SKM-1 treated with dmso at 0.1 percent for 144 hours (cell line): ENCODE results near the gene KRT6C.

Experiments used
- DNase-seq: peaks from one replicate; lab custom pipeline; 2025; ENCODE audit not compliant: unreplicated experiment; lab: John Stamatoyannopoulos, UW

KRT6C gene

DNA sequence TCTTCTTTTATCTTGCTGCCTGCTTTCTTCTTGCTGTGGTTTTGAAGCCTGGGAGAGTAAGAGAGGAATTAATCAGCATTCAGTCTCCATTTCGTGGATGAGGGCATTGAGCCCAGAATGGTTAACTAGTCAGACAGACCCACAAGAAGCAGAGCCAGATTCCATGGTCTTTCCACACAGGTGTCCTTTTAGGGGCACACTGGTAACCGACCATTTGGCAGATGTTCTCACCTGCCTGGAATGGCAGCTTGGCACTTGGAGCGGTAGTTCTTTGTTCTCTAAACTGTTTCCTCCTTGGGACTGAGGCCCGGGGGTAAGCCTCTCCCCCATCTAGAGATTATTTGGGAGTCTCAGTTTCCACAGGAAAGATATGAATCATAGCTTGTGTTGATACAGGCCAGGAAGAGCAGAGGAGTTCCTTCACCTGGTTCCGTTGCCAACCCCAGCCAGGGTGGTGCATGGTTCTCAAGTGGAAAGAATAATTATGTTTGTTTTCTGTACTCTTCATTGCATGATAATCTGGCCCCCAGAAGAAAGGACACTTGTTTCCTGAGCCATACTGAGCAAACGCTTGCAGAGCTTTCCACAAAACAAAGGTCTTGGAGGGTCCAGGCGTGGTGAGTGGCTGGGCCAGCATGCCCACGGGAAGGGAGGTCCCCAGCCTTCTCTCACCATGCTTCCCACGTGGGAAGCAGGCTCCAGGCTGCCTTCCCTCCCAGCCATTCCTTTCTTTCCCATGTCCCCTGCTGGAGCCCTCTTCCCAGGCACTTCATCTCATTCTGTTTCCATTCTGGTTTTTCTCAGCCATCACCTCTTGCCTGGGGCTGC, 37.4 kb downstream of the KRT6C start:
- no peak for DNase-seq

GRCh38 chr12:52435659-52435999, 38.0 kb downstream of the KRT6C start:
- no peak for DNase-seq

DNA sequence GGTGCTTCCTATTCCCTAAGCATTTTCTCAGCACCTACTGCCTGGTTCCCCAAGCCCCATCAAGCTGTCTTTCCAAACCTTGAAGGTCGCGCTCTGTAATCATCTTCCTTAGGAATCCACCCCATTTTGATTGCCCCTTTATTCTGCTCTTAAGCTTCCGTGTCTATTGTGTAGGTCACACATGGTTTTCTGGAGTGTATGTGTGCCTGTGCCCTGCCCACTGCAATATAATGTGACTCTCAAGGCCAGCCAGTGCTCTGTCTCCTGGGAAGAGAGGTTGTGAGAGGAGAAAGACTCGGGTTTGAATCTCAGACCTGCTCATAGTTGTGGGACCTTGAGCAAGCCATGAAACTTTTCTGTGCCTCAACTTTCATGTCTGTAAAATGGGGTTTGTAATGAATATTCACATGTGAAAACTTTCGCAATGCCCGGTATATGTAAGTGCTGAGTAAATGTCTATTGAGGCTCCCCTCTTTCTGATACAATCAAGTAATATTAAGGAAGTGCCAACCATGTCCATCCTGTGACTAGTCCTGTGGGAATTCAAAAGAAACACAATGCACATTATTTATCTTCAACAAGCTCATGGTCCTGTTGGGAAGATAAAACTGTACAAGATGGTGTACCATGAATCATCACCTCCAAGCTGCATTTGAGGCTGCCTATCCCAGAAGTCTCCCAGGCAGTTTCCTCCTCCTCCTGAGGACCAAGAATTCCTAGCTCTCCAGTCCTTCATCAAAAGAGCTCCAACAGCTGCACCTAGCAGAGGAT, 38.7 kb downstream of the KRT6C start:
- DNase-seq: no peak

- DNase-seq: no peak
Measured at GRCh38 chr12:52434081-52434733, 39.4 kb downstream of the KRT6C start, which contains the start of gene KRT75. Gene KRT75, minus strand, starts transcription at chr12:52434371. Its CDS starts 67 bp downstream, at chr12:52434304.

DNA sequence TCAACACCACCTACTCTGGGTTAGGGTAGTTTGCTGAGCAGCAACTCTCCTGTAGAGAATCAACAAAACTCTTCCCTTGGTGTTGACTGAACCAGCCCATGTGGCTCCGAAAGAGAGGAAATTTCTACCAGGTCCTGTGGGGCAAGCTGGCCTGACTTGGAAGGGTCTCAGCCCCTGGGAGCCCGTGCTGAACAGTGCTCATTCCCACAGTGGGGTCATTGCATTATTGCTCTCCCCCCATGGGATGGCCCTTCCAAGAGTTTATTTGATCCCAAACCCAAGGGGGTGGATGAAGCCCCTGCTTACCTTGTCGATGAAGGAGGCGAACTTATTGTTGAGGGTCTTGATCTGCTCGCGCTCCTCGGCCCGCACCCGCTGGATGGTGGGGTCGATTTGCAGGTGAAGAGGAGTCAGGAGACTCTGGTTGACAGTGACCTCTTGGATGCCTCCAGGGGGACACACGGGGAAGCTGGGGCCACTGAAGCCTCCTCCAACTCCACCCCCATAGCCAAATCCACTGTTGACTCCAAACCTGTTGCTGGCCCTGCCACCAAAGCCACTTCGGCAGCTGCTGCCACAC, 40.0 kb downstream of the KRT6C start:
- DNase-seq: no peak

GRCh38 chr12:52432559-52433207, 40.9 kb downstream of the KRT6C start:
- no peak for DNase-seq

GRCh38 chr12:52428121-52428520, 45.5 kb downstream of the KRT6C start:
- no peak for DNase-seq

GRCh38 chr12:52427083-52427482, 46.5 kb downstream of the KRT6C start:
- DNase-seq: no peak

GRCh38 chr12:52426034-52426433, 47.6 kb downstream of the KRT6C start:
- no peak for DNase-seq

DNA sequence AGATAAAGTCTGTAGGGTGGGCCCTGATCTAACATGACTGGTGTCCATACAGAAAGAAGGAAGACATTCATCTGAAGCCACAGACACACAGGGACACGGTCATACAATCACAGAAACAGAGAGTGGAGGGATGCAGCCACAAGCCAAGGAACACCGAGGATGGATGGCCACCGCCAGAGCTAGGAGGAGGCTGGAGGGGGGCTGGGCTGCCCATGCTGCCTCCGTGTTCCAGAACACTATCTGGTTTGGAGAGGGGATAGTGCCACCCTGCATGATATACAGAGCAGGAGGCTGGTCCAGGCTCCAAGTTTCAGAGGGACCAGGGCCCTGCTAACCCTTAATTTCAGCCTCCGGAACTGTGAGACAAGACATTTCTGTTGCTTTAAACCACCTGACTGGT, 48.1 kb downstream of the KRT6C start:
- DNase-seq: no peak

DNA sequence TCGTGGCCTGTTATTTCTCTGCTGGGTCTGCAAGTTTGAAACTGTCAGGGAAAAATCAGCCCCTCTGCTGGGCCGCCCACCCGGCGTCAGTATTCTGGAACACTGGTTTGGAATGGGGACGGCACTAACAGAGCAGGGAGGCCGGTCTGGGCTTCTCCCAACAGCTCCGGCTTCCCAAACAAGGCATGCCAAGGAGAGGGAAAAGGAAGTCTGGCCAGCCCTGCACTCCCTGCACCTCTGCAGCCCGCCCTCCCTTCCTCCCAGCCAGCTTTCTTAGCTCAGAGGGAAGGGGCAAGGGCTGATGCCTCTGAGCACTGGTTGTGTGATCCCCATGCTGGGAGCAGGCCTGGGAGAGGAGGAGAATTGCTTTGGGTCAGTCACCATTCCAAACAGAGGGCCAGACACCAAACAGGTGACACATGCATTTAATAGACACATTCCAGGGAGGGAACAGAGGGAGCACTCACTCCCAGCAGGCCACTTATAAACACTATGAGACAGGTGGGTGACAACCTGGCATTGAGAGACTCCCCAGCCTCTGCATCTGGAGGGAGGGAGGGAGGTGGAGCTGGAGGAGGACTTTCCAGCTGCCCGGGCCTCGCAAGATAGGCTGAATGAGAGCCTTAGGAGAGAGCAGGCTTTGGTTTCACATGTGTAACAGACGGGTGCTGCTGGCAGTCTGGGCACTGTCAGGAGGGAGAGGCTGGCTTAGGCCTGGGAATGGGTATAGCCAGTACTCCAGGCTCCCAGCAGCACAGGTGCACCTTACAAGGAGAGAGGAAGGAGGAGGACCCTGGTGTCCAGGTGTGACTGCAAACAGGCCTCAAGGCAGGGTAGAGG, 49.7 kb downstream of the KRT6C start:
- no peak for DNase-seq

DNA sequence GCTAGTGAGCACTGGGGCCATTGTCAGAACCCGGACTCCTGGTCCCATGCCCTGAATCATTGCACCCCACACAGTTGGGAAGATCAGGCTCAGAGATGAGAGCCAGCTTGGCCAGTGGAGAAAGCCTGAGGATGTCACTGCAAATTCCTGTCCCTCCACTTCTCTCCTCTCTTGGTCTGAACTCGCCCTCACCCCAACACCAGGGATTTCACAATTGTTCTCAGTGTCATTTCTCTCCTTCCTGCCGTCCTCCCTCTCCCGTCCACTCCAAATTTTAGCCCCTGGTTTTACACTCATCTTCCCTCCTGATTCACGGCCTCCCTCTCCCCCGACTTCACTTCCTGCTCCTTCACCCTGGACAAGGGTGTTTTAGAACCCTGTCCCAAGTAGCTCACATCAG, 50.6 kb downstream of the KRT6C start:
- no peak for DNase-seq

DNA sequence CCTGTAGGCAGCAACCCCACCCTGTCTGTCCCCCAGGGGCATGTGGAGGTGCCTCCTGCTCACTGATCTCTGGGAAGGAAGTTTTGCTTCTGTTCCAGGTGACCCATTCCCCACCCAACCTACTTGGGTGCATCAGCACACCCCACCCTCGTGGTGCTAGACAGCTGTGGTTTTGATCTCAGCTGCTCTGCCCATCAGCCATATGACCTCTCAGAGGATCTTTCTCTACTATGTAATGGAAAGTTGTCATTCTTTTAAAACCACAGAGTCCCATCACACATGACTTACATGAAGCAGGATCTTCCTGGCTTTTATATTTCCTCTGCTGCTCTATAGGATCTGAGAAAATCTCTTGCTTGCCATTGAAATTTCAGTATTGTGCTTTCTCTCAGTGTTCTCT, 53.9 kb downstream of the KRT6C start:
- no peak for DNase-seq

DNA sequence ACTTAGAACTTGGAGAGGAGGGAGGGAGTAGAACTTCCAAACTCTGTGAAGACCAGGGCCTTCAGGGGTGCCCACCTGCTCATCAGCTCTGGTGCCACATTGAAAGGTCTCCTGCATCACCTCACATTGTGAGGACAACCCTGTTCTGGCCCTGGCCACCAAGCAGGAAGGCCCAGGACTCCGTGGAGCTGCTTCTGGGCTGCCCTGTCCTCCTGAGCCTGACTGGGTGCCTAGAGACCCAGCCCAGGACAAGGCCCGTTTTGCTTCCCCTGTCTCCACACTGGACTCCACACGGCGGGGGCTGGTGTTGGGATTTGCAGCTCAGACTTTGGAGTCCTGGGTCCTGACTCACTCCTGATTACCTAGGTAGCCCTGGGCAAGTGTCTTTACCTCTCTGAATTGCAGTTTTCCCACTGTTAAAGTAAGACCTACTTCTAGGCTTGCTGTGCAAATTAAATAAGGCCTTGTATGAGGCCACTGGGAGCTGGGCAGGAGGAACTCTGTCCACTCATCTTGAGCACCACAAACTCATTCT, 55.0 kb downstream of the KRT6C start:
- DNase-seq: no peak
